HEK293 (cell line): ENCODE data around the gene CYP2E1.

Experiments used
- CTCF ChIA-PET: fragments of 350-600 bp; formaldehyde crosslinking; extraction: SDS; loops from one replicate; lab custom pipeline; 2021; ENCODE audit warnings: antibody characterized with exemption; lab: Yijun Ruan, JAX
- POLR2A ChIA-PET: fragments of 300-600 bp; formaldehyde crosslinking; extraction: SDS; loops from one replicate; lab custom pipeline; 2020; ENCODE audit warnings: antibody characterized with exemption, inconsistent platforms; lab: Yijun Ruan, JAX
- H3K27ac ChIP-seq: fragments of 200-500 bp; sonication (Bioruptor generic); 2 replicates; pipeline ENCODE4 v1.5.1; 2014; ENCODE audit warnings: low read depth, low read length, control low read depth, inconsistent platforms; ENCODE audit errors: extremely low read depth
- H3K36me3 ChIP-seq, 2 experiments: fragments of 200-500 bp in 1 of 2; sonication (Bioruptor generic) in 1 of 2; 1 replicate in 1 of 2; 2 replicates in 1 of 2; pipeline ENCODE4 v1.5.1; 2014 to 2017; ENCODE audit warnings: inconsistent platforms in 2 of 2, low read length in 2 of 2; ENCODE audit not compliant: control insufficient read depth in 2 of 2, insufficient read depth in 1 of 2
- H3K4me1 ChIP-seq: fragments of 200-500 bp; sonication (Bioruptor generic); 2 replicates; pipeline ENCODE4 v1.5.1; 2014; ENCODE audit warnings: mild to moderate bottlenecking, low read length, inconsistent platforms; ENCODE audit not compliant: control insufficient read depth, insufficient read depth
- H3K4me3 ChIP-seq: 2 replicates; pipeline ENCODE4 v1.5.1; 2011; ENCODE audit warnings: low read depth, mild to moderate bottlenecking, control low read depth, low read length, moderate library complexity
- H3K9me3 ChIP-seq: fragments of 200-500 bp; sonication (Bioruptor generic); 2 replicates; pipeline ENCODE4 v1.5.1; 2014; ENCODE audit warnings: low read depth, low read length, inconsistent platforms; ENCODE audit not compliant: control insufficient read depth, insufficient read depth
- FEZF1 ChIP-seq: fragments of 450-650 bp; formaldehyde crosslinking; IDR thresholded peaks from 2 replicates; pipeline ENCODE4 v1.5.1; 2016; ENCODE audit warnings: missing biosample characterization, missing genetic modification characterization
- GFI1B ChIP-seq: fragments of 450-650 bp; formaldehyde crosslinking; IDR thresholded peaks from 2 replicates; pipeline ENCODE4 v1.5.1; 2016; ENCODE audit warnings: missing biosample characterization, missing genetic modification characterization
- GLI2 ChIP-seq: fragments of 450-650 bp; formaldehyde crosslinking; IDR thresholded peaks from 2 replicates; pipeline ENCODE4; 2017; ENCODE audit warnings: missing biosample characterization, missing genetic modification characterization, low read depth, borderline replicate concordance
- KLF10 ChIP-seq: fragments of 450-650 bp; IDR thresholded peaks from 2 replicates; pipeline ENCODE4 v1.5.1; 2018; ENCODE audit warnings: missing biosample characterization, mild to moderate bottlenecking, missing genetic modification characterization
- KLF7 ChIP-seq: fragments of 450-650 bp; formaldehyde crosslinking; IDR thresholded peaks from 2 replicates; pipeline ENCODE4 v1.5.1; 2016; ENCODE audit warnings: missing biosample characterization, missing genetic modification characterization, borderline replicate concordance
- REPIN1 ChIP-seq: fragments of 450-650 bp; formaldehyde crosslinking; IDR thresholded peaks from 2 replicates; pipeline ENCODE4 v1.5.1; 2017; ENCODE audit warnings: missing biosample characterization, missing genetic modification characterization, low read depth
- SALL2 ChIP-seq: fragments of 450-650 bp; formaldehyde crosslinking; IDR thresholded peaks from 2 replicates; pipeline ENCODE4 v1.5.0; 2017; ENCODE audit warnings: missing biosample characterization, mild to moderate bottlenecking, missing genetic modification characterization, borderline replicate concordance
- SP2 ChIP-seq: fragments of 450-650 bp; formaldehyde crosslinking; IDR thresholded peaks from 2 replicates; pipeline ENCODE4 v1.5.1; 2016; ENCODE audit warnings: missing biosample characterization, missing genetic modification characterization
- ZBTB8A ChIP-seq: fragments of 450-650 bp; formaldehyde crosslinking; IDR thresholded peaks from 2 replicates; pipeline ENCODE4 v1.5.1; 2016; ENCODE audit warnings: missing biosample characterization, missing genetic modification characterization
- ZEB2 ChIP-seq: fragments of 450-650 bp; formaldehyde crosslinking; IDR thresholded peaks from 2 replicates; pipeline ENCODE4 v1.5.1; 2016; ENCODE audit warnings: missing biosample characterization, missing genetic modification characterization
- ZFP41 ChIP-seq: fragments of 450-650 bp; formaldehyde crosslinking; IDR thresholded peaks from 2 replicates; pipeline ENCODE4 v1.5.1; 2016; ENCODE audit warnings: missing biosample characterization, missing genetic modification characterization, borderline replicate concordance
- ZNF132 ChIP-seq: fragments of 450-650 bp; formaldehyde crosslinking; IDR thresholded peaks from 2 replicates; pipeline ENCODE4 v1.5.1; 2017; ENCODE audit warnings: missing biosample characterization, missing genetic modification characterization, borderline replicate concordance
- ZNF175 ChIP-seq: fragments of 450-650 bp; formaldehyde crosslinking; IDR thresholded peaks from 2 replicates; pipeline ENCODE4 v1.5.1; 2016; ENCODE audit warnings: missing biosample characterization, missing genetic modification characterization
- ZNF24 ChIP-seq: fragments of 450-650 bp; formaldehyde crosslinking; IDR thresholded peaks from 2 replicates; pipeline ENCODE4 v1.5.1; 2016; ENCODE audit warnings: missing biosample characterization, missing genetic modification characterization
- ZNF560 ChIP-seq: fragments of 450-650 bp; formaldehyde crosslinking; IDR thresholded peaks from 2 replicates; pipeline ENCODE4 v1.5.1; 2017; ENCODE audit warnings: missing biosample characterization, missing genetic modification characterization, borderline replicate concordance
- ZSCAN23 ChIP-seq: fragments of 450-650 bp; formaldehyde crosslinking; IDR thresholded peaks from 2 replicates; pipeline ENCODE4 v1.5.1; 2016; ENCODE audit warnings: missing biosample characterization, missing genetic modification characterization
- TF ChIP-seq, protein P1 (sequence below): fragments of 450-650 bp; formaldehyde crosslinking; IDR thresholded peaks from 2 replicates; pipeline ENCODE4 v1.5.1; 2016; ENCODE audit warnings: missing biosample characterization, missing genetic modification characterization
- TF ChIP-seq, protein P2 (sequence below): fragments of 450-650 bp; formaldehyde crosslinking; IDR thresholded peaks from 2 replicates; pipeline ENCODE4 v1.5.1; 2016; ENCODE audit warnings: missing biosample characterization, missing genetic modification characterization, borderline replicate concordance
- TF ChIP-seq, protein P3 (sequence below): fragments of 450-650 bp; formaldehyde crosslinking; IDR thresholded peaks from 2 replicates; pipeline ENCODE4 v1.5.1; 2017; ENCODE audit warnings: missing biosample characterization, missing genetic modification characterization
- TF ChIP-seq, protein P4 (sequence below): fragments of 450-650 bp; formaldehyde crosslinking; IDR thresholded peaks from 2 replicates; pipeline ENCODE4 v1.5.1; 2016; ENCODE audit warnings: missing biosample characterization, missing genetic modification characterization
- TF ChIP-seq, protein P5 (sequence below): fragments of 450-650 bp; formaldehyde crosslinking; IDR thresholded peaks from 2 replicates; pipeline ENCODE4 v1.5.1; 2016; ENCODE audit warnings: missing biosample characterization, missing genetic modification characterization

The CYP2E1 gene

DNA sequence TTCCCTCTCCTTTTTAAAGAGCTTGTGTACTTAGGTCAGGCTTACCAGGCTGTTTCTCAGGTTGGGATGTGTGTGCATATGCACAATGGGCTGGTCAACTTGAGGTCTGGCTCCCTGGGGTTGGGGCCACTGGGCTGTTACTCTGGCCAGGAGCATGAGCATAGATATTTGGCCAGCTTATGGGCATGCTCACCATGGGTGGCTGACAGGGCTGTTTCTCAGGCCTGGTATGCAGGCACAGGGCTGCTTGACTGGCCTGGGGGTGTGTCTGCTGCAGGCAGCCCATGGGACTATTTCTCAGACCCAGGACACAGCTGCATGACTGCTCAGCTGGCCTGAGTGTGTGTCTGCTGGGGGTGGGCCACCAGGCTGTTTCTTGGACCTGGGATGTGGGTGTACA, 38.8 kb upstream of the CYP2E1 start:
- ChIA-PET POLR2A (no interaction called here), CTCF (no interaction called here)
- H3K36me3 ChIP-seq: no peaks in the 10 kb centered on the region
- no peak overlapping the region for H3K4me3 ChIP-seq
- no peaks in the 10 kb centered on the region; the same call in 1 of the 2 replicates for H3K9me3 ChIP-seq
- TF ChIP-seq SALL2 (tag by site-specific recombination): no peak
- H3K4me1 ChIP-seq: no peaks in the 10 kb centered on the region
- no peak overlapping the region for H3K27ac ChIP-seq

DNA sequence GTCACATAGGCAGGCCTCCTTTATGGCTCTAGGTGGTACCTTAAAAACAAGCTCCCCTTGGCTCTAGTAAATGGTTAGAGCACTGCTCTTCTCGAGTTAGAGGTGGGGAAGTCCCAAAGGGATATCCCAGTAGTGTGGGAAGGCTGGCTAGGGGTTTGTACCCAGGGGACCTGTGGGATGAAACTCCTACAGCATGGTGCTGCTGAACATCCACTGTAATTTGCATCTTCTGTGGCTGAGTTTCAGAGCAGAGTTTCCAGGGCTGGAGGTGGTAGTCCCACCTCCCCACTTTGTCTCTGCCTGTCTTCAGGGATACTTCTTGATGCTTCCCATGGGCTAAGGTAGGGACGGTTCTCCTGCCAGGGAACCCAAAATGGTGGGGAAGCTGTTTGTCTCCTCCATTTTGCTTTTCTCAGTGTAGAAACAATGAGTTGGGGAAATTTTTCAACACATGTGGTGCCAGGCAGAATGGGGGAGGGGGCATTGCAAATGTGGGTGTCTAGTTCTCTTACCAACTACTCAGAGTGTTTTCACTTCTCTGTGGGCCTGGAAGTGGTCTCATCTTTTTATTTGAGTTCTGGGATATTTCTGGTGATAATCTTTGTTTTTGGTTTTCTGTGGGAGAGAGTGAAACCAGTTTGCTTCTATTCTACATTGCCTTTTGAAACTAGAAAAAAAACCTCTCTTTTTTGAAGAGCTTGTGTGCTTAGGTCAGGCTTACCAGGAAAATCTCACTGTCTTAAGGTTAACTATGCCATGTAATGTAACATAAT, 37.2 kb upstream of the CYP2E1 start:
- Histone ChIP-seq H3K4me3 (no peak overlapping the region), H3K36me3 (no peaks in the 10 kb centered on the region), H3K9me3 (no peaks in the 10 kb centered on the region; the same call in 1 of the 2 replicates), H3K27ac (no peak overlapping the region), H3K4me1 (no peaks in the 10 kb centered on the region)
- TF ChIP-seq, protein P1, sequence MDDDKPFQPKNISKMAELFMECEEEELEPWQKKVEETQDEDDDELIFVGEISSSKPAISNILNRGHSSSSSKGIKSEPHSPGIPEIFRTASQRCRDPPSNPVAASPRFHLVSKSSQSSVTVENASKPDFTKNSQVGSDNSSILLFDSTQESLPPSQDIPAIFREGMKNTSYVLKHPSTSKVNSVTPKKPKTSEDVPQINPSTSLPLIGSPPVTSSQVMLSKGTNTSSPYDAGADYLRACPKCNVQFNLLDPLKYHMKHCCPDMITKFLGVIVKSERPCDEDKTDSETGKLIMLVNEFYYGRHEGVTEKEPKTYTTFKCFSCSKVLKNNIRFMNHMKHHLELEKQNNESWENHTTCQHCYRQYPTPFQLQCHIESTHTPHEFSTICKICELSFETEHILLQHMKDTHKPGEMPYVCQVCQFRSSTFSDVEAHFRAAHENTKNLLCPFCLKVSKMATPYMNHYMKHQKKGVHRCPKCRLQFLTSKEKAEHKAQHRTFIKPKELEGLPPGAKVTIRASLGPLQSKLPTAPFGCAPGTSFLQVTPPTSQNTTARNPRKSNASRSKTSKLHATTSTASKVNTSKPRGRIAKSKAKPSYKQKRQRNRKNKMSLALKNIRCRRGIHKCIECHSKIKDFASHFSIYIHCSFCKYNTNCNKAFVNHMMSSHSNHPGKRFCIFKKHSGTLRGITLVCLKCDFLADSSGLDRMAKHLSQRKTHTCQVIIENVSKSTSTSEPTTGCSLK (tag by site-specific recombination): no peak
- TF ChIP-seq, protein P2, sequence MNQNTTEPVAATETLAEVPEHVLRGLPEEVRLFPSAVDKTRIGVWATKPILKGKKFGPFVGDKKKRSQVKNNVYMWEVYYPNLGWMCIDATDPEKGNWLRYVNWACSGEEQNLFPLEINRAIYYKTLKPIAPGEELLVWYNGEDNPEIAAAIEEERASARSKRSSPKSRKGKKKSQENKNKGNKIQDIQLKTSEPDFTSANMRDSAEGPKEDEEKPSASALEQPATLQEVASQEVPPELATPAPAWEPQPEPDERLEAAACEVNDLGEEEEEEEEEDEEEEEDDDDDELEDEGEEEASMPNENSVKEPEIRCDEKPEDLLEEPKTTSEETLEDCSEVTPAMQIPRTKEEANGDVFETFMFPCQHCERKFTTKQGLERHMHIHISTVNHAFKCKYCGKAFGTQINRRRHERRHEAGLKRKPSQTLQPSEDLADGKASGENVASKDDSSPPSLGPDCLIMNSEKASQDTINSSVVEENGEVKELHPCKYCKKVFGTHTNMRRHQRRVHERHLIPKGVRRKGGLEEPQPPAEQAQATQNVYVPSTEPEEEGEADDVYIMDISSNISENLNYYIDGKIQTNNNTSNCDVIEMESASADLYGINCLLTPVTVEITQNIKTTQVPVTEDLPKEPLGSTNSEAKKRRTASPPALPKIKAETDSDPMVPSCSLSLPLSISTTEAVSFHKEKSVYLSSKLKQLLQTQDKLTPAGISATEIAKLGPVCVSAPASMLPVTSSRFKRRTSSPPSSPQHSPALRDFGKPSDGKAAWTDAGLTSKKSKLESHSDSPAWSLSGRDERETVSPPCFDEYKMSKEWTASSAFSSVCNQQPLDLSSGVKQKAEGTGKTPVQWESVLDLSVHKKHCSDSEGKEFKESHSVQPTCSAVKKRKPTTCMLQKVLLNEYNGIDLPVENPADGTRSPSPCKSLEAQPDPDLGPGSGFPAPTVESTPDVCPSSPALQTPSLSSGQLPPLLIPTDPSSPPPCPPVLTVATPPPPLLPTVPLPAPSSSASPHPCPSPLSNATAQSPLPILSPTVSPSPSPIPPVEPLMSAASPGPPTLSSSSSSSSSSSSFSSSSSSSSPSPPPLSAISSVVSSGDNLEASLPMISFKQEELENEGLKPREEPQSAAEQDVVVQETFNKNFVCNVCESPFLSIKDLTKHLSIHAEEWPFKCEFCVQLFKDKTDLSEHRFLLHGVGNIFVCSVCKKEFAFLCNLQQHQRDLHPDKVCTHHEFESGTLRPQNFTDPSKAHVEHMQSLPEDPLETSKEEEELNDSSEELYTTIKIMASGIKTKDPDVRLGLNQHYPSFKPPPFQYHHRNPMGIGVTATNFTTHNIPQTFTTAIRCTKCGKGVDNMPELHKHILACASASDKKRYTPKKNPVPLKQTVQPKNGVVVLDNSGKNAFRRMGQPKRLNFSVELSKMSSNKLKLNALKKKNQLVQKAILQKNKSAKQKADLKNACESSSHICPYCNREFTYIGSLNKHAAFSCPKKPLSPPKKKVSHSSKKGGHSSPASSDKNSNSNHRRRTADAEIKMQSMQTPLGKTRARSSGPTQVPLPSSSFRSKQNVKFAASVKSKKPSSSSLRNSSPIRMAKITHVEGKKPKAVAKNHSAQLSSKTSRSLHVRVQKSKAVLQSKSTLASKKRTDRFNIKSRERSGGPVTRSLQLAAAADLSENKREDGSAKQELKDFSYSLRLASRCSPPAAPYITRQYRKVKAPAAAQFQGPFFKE (tag by site-specific recombination): no peak
- no peak for TF ChIP-seq ZNF560 (tag by site-specific recombination)
- no peak for TF ChIP-seq ZEB2
- TF ChIP-seq, protein P3, sequence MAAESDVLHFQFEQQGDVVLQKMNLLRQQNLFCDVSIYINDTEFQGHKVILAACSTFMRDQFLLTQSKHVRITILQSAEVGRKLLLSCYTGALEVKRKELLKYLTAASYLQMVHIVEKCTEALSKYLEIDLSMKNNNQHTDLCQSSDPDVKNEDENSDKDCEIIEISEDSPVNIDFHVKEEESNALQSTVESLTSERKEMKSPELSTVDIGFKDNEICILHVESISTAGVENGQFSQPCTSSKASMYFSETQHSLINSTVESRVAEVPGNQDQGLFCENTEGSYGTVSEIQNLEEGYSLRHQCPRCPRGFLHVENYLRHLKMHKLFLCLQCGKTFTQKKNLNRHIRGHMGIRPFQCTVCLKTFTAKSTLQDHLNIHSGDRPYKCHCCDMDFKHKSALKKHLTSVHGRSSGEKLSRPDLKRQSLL (tag by site-specific recombination): no peak
- TF ChIP-seq SP2 (tag by site-specific recombination): no peak
- TF ChIP-seq KLF10: no peak
- TF ChIP-seq FEZF1 (tag by site-specific recombination): no peak
- TF ChIP-seq ZBTB8A (tag by site-specific recombination): no peak
- no peak for TF ChIP-seq KLF7 (tag by site-specific recombination)
- no peak for TF ChIP-seq ZSCAN23 (tag by site-specific recombination)
- TF ChIP-seq REPIN1 (tag by site-specific recombination): no peak
- no peak for TF ChIP-seq ZNF132 (tag by site-specific recombination)
- no peak for TF ChIP-seq GFI1B
- TF ChIP-seq, protein P4, sequence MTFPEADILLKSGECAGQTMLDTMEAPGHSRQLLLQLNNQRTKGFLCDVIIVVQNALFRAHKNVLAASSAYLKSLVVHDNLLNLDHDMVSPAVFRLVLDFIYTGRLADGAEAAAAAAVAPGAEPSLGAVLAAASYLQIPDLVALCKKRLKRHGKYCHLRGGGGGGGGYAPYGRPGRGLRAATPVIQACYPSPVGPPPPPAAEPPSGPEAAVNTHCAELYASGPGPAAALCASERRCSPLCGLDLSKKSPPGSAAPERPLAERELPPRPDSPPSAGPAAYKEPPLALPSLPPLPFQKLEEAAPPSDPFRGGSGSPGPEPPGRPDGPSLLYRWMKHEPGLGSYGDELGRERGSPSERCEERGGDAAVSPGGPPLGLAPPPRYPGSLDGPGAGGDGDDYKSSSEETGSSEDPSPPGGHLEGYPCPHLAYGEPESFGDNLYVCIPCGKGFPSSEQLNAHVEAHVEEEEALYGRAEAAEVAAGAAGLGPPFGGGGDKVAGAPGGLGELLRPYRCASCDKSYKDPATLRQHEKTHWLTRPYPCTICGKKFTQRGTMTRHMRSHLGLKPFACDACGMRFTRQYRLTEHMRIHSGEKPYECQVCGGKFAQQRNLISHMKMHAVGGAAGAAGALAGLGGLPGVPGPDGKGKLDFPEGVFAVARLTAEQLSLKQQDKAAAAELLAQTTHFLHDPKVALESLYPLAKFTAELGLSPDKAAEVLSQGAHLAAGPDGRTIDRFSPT (tag by site-specific recombination): no peak
- TF ChIP-seq ZFP41: no peak
- TF ChIP-seq ZNF24 (tag by site-specific recombination): no peak
- no peak for TF ChIP-seq GLI2 (tag by site-specific recombination)
- TF ChIP-seq, protein P5, sequence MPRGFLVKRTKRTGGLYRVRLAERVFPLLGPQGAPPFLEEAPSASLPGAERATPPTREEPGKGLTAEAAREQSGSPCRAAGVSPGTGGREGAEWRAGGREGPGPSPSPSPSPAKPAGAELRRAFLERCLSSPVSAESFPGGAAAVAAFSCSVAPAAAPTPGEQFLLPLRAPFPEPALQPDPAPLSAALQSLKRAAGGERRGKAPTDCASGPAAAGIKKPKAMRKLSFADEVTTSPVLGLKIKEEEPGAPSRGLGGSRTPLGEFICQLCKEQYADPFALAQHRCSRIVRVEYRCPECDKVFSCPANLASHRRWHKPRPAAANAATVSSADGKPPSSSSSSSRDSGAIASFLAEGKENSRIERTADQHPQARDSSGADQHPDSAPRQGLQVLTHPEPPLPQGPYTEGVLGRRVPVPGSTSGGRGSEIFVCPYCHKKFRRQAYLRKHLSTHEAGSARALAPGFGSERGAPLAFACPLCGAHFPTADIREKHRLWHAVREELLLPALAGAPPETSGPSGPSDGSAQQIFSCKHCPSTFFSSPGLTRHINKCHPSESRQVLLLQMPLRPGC (tag by site-specific recombination): no peak
- no peak for TF ChIP-seq ZNF175 (tag by site-specific recombination)
- CTCF ChIA-PET: no interaction called here
- POLR2A ChIA-PET: no interaction called here
